ENCODE results near the gene ABCB8.
"Not testable (repeated sequence)": the region's sequence is repeated elsewhere in the genome, so short reads cannot be mapped to it uniquely, and the experiment has no call there.

The ABCB8 gene

DNA sequence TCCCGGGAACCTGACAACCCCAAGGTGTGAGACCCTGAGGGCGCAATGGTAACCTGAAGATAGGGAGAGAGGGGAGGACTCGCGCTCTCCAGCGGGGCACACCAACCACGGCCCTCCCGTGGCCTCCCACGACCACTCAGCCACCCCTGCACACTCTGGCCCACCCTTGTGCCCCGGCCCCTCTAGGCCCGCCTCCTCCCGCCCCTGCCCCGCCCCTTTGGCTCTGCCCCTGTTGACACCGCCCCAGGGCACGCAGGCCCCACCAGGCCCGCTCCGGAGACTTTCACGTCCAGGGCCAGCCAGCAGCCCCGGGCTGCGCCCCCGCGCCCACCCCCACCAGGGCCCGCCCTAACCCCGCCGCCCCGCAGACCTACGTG is 14.9 kb upstream of the ABCB8 start:
- in situ Hi-C loops (cut with MboI; ENCODE audit: low sequenced_read_pairs) = no loop called here

DNA sequence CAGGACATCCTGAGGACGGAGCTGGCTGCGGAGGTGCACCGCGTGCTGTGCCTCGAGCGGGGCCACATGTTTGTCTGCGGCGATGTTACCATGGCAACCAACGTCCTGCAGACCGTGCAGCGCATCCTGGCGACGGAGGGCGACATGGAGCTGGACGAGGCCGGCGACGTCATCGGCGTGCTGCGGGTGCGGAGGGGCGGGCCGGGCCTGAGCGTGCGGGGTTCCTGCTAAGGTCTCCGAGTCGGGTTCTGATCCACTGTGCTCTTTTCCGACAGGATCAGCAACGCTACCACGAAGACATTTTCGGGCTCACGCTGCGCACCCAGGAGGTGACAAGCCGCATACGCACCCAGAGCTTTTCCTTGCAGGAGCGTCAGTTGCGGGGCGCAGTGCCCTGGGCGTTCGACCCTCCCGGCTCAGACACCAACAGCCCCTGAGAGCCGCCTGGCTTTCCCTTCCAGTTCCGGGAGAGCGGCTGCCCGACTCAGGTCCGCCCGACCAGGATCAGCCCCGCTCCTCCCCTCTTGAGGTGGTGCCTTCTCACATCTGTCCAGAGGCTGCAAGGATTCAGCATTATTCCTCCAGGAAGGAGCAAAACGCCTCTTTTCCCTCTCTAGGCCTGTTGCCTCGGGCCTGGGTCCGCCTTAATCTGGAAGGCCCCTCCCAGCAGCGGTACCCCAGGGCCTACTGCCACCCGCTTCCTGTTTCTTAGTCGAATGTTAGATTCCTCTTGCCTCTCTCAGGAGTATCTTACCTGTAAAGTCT is 14.3 kb upstream of the ABCB8 start:
- in situ Hi-C loops (cut with MboI; ENCODE audit: low sequenced_read_pairs) = no loop called here

DNA sequence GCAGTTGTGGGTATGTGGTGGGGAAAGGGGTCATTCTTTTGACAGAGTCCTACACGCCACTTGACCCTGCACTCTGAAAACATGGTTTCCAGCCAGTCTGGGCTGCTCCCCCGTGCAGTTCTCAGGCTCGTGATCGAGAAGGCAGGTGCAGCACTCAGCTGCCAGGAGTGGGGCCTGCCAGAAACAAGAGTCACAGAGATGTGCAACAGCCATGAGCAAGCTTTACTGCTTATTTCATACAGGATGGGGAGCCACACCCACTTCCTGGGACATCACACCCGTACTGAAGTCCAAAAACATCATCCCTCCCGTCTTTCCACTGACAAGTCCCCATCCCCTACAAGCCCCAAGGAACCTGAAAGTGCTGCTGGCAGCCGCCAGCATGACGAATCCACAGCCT is 13.3 kb upstream of the ABCB8 start:
- in situ Hi-C loops (cut with MboI; ENCODE audit: low sequenced_read_pairs) = no loop called here

DNA sequence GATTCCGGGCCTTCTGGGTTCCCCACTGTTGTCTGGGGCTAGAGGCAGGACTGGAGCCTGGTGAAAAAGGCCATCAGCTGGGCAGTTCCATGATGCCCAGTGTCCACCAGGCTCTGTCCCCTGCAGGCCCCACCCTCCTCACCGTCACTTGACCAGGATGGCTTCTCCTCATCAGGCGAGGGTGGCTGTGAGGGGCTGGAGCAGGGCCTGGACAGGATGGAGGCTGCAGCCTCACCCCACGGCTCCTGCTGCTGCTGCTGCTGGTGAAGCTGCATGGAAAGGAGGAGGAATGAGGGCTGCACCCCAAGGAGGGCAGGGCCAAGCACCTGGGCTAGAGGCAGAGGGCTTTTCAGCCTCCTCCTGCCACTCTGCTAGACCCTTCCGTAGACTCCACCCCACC is 12.3 kb upstream of the ABCB8 start:
- in situ Hi-C loops (cut with MboI; ENCODE audit: low sequenced_read_pairs) = no loop called here

DNA sequence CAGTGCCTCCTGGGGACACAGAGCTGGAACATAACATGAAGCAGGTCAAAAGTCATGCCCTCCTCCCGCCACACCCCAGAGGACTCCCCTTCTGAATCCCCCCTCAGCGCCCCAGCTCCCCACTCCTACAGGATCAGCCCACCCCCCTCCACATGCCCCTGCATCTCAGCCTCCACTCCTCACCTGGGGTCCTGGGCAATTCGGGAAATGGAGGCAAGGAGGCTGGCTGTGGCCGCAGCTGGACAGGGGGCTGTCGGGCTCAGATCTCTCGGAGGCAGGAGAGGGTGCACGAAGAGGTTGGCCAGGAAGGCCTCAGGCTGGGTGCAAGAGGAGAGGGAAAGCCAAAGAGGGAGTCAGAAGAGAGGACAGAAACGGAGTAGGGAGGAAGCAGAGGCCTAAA is 11.7 kb upstream of the ABCB8 start:
- in situ Hi-C loops (cut with MboI; ENCODE audit: low sequenced_read_pairs) = no loop called here

DNA sequence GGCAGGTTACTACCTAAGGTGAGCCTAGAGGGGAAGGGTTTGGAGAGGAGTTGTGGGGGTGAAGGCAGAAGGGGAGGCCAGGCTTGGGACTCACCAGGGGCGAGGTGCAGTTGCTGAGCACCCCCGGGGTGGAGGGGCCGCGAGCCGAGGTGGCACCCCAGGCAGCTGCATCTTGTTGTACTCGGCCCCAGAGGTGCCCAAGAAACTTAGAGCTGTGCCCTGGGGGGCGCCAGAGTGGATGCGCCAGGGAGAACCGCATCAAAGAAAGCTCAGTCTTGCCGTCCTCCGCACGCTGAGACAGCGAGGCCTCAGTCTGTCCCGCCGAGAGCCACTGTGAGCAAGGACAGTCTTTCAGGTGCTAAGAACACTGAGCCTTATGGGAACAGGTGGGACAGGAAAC is 11.3 kb upstream of the ABCB8 start:
- in situ Hi-C loops (cut with MboI; ENCODE audit: low sequenced_read_pairs) = no loop called here

DNA sequence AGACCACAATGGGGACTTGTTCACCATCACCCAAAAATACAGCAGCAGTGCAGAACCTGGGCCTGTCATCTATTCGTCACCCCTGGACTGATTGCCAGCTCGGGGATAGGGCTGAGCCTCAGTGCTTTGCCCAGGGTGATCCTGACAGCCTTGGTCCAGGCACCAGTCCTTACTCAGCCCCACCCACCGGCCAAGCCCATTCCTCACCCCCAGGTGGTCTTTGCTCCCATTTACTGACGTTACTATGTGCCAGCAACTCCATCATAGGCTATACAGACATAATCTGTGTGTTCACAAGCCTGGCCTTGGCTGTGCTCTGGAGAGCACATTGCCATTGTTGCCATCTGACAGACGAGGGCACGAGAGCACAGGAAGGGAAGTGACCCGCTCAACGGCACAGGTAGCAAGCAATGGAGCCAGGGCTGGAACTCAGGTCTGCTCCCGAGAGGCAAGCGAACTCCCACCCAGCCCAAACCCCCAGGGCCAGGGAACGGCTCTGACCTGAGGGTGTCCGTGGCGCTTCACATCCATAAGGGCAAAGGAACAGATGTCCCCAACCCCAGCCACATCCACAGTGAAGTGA is 10.8 kb upstream of the ABCB8 start:
- in situ Hi-C loops (cut with MboI; ENCODE audit: low sequenced_read_pairs) = no loop called here

DNA sequence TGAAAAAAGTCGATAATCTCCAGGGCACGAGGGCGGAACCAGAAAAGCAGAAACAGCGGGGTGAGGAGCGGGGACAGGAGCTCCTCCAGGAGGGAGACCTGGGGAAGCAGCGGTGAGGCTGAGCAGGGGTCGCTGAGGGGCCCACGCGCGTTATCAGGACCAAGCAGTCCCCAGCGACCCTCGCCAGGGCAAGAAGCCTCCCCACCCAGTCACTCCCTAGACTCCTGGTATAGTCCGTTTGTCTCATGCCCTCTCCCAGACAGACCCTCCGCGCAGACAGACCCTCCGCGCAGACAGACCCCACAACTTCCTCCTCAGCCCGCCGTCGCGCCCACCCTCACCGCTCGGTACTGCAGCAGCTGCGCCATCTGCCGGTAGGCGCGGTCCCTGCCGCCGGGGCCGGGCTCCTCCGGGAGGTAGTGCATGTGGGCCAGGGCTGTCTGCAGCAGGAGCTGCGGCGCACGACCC is 10.3 kb upstream of the ABCB8 start:
- in situ Hi-C loops (cut with MboI; ENCODE audit: low sequenced_read_pairs) = no loop called here

DNA sequence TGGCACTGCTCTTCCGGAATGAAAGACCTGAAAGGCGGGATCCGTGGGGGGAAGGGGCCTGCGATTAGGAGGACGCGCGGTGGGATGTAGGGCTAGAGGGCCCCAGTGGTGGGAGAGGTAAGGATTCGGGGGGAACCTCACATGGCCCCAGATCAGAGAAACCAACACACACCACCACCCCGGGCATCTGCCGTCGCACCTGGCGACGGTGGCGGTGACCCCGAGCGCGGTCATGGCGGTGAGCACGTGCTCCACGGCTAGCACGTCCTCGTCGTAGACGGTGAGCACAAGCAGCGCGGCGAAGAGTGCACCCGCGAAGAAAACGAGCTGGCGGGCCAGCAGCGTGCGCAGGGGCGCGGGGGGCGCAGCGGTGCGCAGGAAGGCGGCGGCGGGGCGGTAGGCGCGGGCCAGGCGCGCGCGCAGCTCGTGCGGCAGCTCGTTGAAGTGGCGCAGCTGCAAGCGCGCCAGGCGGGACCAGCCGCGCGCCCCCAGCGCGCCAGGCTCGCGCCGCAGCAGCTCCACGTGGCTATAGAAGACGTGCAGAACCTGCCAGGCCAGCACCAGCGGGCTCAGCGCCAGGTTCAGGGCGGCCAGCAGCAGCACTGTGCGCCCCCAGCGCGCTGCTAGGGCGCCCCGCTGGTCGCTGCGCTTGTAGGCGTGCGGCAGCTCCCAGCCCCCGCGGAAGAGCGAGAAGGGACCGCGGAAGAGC is 9.7 kb upstream of the ABCB8 start:
- in situ Hi-C loops (cut with MboI; ENCODE audit: low sequenced_read_pairs) = no loop called here

DNA sequence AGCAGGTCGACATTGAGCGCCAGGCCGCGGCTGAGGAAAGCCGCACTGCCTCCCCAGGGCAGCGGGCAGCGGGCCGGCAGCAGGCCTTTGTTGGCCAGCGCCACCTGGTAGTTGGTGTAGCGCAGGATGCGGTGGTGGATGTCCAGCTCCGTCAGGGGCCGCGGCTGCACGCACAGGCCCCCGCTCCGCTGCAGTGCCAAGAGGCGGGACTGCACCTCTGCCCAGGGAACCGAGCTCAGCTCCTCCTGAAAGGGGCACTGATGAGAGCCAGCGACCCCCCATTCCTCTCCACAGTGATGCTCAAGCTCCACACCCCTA is 9.2 kb upstream of the ABCB8 start:
- in situ Hi-C loops (cut with MboI; ENCODE audit: low sequenced_read_pairs) = no loop called here

DNA sequence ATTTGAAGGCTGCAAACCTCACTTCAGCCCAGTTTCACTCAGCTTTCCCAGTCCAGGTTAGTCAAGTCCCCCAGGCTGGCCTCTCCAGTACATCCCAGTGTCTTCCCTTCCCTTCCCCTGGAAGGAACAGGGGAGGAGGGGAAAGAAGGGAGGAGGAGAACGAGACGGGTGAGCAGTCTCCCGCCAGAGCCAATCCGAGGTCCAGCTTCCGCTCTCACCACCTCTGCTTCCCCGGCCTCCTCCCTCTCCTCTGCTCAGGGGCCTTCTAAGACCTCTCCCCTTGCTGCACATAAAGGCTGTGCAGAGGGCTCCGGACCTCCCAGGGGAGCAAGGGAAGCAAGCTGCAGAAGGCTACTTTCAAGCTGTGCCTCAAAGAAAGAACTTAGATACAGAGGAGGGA is 8.0 kb upstream of the ABCB8 start:
- in situ Hi-C loops (cut with MboI; ENCODE audit: low sequenced_read_pairs) = no loop called here

DNA sequence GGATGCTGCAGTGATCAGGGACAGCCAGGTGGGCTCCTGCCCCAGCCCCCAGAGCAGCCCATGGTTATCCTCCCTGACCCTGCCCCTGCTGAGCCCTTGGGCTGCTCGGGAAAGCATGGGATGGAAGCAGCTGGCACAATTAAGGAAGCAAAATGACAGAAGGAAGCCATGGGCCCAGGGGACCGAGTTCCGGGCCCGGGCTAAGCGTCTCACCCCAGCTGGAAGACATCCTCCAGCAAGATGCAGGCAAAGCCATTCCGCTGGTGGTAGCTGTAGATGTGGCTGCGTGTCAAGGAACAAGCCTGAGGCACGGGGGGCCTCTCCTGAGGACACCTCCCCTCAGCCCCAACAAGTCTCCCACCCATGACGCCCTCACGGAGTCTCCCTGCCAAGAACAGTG is 5.0 kb upstream of the ABCB8 start:
- in situ Hi-C loops (cut with MboI; ENCODE audit: low sequenced_read_pairs) = no loop called here

DNA sequence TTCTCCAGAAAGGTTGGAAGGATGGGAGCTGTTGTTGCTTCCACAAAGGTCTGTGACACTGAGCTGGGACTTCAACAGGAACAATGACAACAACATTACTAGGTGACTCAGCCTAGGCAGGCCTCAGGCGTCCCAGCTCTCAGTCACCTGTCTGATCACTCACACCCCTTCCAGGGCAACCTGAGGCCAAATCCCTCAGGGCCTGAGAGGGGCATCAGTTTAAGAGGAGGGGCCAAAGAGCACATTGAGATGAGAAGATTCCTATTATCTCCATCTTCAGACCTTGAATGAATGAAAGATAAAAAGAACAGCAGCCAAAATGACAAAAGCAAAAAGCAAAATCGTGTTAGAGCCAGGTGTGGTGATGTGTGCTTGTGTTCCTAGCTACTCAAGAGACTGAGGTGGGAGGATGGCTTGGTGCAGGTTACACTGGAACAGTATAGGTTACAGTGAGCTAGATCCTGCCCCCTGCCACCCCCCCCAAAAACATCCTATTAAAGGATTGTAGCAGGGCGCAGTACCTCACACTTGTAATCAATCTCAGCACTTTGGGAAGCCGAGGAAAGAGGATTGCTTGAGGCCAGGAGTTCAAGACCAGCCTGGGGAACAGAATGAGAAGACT is 3.7 kb upstream of the ABCB8 start, which contains the start of gene ATG9B:
ATG9B (minus strand) TSS at position 60 of the 622 bp plus-strand sequence. CDS start 71 bp downstream, outside the sequence.
- in situ Hi-C loops (cut with MboI; ENCODE audit: low sequenced_read_pairs) = no loop called here

DNA sequence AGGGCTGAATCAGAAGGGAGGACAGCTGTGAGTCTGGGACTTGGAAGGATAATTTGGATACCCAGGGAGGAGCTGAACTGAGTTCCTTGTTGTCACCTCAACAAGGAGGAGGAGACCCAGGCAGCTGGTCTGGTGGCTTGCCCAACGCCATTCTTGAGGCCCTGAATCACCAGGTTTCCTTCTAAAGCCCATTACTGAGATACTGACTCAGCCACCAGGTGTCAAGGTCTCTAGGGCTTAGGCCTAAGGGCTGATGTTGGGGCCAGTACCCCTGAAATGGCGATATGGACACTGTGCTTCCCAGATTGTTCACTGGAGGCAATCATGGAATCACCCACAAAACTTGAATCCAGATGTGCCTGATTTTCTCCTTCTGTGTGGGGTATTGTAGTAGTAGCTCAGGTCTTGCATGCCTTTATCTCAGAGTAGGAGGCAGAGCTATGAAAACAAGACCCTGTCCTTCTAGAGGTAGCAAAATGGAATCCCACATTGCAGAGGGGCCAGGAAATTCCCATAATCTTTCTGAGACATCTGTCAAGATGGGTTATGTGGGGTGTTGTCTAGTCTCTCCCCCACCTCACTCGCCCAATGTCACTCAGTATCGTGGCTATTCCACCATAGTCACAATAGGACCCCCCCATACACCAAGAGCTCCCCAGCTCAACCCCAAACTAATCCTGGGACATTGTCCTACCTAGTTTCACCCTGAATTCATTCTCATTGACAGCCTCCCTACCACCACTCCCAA is 2.2 kb upstream of the ABCB8 start:
- in situ Hi-C loops (cut with MboI; ENCODE audit: low sequenced_read_pairs) = no loop called here

DNA sequence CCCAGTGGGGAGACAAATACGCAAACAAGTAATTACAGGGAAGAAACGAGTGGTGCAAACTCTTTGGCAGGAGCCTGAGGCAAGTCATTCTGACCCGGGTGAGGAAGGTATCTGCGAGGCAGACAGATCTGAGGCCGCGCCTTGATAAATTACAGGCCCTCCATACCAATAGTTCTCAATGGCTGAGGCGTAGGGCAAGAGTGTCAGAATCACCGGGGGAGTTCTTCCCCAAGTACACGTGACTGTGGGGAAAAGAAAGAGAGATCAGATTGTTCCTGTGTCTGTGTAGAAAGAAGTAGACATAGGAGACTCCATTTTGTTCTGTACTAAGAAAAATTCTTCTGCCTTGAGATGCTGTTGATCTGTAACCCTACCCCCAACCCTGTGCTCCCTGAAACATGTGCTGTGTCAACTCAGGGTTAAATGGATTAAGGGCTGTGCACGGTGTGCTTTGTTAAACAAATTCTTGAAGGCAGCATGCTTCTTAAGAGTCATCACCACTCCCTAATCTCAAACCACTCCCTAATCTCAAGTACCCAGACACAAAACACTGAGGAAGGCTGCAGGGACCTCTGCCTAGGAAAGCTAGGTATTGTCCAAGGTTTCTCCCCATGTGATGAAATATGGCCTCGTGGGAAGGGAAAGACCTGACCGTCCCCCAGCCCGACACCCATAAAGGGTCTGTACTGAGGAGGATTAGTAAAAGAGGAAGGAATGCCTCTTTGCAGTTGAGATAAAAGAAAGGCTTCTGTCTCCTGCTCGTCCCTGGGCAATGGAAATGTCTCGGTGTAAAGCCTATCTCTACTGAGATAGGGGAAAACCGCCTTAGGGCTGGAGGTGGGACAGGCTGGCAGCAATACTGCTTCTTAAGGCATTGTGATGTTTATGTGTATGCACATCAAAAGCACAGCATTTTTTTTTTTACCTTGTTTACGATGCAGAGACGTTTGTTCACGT is 1.2 kb upstream of the ABCB8 start:
- in situ Hi-C loops (cut with MboI; ENCODE audit: low sequenced_read_pairs) = not testable (repeated sequence)

DNA sequence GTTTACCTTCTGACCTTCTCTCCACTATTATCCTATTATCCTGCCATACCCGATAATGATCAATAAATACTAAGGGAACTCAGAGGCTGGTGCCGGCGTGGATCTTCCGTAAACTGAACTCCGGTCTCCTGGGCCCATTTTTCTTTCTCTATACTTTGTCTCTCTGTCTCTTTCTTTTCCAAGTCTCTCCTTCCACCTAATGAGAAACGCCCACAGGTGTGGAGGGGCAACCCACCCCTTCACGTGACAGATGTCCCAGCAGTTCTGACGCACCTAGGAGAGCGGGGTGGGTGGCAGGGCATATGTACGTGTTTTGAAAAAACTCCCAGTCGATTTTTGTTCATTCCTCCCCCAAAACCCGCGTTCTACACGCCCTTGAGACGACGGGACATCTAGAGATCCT is 521 bp upstream of the ABCB8 start:
- in situ Hi-C loops (cut with MboI; ENCODE audit: low sequenced_read_pairs) = not testable (repeated sequence)

DNA sequence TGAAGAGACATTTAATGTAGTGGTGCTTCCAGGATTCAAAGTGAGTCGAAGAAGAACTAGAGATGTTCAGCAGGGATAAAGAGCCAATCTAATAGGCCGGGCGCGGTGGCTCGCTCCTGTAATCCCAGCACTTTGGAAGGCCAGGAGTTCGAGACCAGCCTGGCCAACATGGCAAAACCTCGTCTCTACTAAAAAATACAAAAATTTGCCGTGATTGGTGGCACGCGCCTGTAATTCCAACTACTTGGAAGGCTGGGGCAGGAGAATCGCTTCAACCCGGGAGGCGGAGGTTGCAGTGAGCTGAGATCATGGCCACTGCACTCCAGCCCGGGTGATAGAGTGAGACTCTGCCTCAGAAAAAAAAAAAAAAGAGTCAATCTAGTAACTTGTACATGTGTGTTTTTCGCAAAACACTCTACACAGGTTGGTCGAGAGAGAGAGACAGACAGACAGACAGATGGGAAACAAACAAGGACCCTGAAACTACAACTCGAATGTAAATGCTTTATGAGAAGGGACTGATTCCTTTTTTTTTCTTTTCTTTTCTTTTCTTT is 775 bp downstream of the ABCB8 start:
- in situ Hi-C loops (cut with MboI; ENCODE audit: low sequenced_read_pairs) = no loop called here

DNA sequence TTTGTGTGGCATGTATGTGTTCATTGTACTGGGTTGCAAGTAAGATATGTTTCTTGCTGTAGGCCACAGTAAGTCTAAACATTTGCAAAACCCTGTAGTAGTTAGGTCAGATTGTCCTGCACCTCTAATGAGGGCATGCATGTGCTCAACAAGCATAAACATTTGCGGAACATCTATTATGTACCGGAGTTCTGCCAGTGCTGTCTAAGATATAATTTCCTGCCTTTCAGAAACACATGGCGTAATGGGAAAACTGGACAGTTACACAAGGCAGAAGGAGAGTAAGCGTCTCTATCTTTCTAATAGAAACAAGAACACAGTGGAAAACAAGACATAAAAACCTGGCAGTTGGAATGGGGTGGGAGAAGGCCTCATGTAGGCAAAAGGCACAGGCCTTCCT is 2.8 kb downstream of the ABCB8 start:
- in situ Hi-C loops (cut with MboI; ENCODE audit: low sequenced_read_pairs) = no loop called here

DNA sequence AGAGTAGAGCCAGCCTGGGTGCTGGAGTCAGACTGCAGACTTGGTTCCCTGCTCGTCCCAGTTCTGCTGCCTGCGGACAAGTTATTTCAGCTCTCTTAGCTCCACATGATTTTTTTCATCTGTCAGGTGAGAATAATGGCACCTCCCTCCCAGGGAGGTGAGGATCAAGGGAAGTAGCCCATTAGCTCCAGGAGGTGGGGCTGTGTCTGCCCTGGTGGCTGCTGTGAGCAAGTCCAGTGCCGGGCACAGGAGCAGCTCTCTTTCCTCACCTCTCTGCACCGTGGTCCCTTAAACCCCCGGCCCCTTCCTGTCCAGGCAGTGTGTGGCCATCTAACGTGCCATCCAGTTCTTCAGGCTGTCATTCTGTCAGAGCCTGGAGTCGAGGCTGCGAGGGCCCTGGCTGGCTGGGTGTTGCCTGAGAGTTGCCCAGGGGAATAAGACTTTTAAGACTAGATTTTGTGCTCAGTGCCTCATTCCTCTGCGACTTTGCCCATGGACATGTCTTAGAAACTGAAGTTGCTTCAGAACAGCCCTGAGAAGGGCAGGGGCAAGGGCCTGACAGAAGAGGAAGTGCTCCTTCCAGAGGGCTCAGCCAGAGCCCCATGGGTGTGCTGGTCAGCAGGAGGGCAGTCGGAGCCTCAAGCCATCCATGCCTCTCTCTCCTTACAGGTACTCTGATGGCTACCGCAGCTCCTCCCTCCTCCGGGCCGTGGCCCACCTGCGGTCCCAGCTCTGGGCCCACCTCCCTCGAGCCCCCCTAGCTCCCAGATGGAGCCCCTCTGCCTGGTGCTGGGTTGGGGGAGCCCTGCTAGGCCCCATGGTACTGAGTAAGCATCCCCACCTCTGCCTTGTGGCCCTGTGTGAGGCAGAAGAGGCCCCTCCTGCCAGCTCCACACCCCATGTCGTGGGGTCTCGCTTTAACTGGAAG is 5.0 kb downstream of the ABCB8 start:
- in situ Hi-C loops (cut with MboI; ENCODE audit: low sequenced_read_pairs) = no loop called here

Measured in HL-60/S4 treated with retinoic acid at 250 ng/mL for 4 days and 3 days (cell line).